H1 (cell line): ENCODE results near the gene KRT77. TPM values are rescaled to one million over a fixed set of nuclear protein-coding genes. Genes with fewer than 3 reads are reported as not detected.

Experiments used
- CTCF ChIA-PET: fragments of 300-600 bp; sonication (Branson Sonifier 250); formaldehyde crosslinking; loops from one replicate; lab custom pipeline; 2021; ENCODE audit not compliant: partially characterized antibody; lab: Charles Lee
- POLR2A ChIA-PET: fragments of 300-600 bp; sonication (Branson Sonifier 250); formaldehyde crosslinking; loops from one replicate; lab custom pipeline; 2021; ENCODE audit warnings: inconsistent platforms; ENCODE audit not compliant: partially characterized antibody; lab: Charles Lee
- DNase-seq, 2 experiments: peaks; one replicate each; pipeline versions ENCODE4 v3.0.0 to v3.0.0-alpha.2; 2010 to 2022; ENCODE audit warnings: low spot score in 2 of 2, low read depth in 1 of 2, mixed read lengths in 1 of 2
- FAIRE-seq: peaks from 2 replicates; lab custom pipeline; 2011; peaks lifted over from hg19 to GRCh38; lab: Jason Lieb, UNC
- H2AFZ ChIP-seq: 2 replicates; pipeline ENCODE4 v1.8.1; 2012; ENCODE audit warnings: low read length, inconsistent platforms
- H2AK5ac ChIP-seq: 2 replicates; pipeline ENCODE4 v1.6.1; 2013; ENCODE audit warnings: low read depth, low read length
- H2BK120ac ChIP-seq: replicated peaks from 2 replicates; pipeline ENCODE3; 2013; ENCODE audit warnings: low read depth, low read length, inconsistent platforms
- H2BK12ac ChIP-seq: 2 replicates; pipeline ENCODE4 v1.6.1; 2013; ENCODE audit warnings: low read depth, low read length
- H2BK15ac ChIP-seq: 2 replicates; pipeline ENCODE4 v1.6.1; 2013; ENCODE audit warnings: low read length
- H2BK20ac ChIP-seq: 2 replicates; pipeline ENCODE4 v1.6.1; 2013; ENCODE audit warnings: low read length
- H2BK5ac ChIP-seq: 2 replicates; pipeline ENCODE4 v1.6.1; 2013; ENCODE audit warnings: low read depth, low read length
- H3K14ac ChIP-seq: 2 replicates; pipeline ENCODE4 v1.6.1; 2013; ENCODE audit warnings: inconsistent platforms; ENCODE audit not compliant: insufficient read length
- H3K18ac ChIP-seq: 2 replicates; pipeline ENCODE4 v1.6.1; 2013; ENCODE audit warnings: low read length; ENCODE audit errors: extremely low read depth
- H3K23ac ChIP-seq: 2 replicates; pipeline ENCODE4 v1.6.1; 2013; ENCODE audit warnings: inconsistent platforms; ENCODE audit not compliant: insufficient read length
- H3K23me2 ChIP-seq: 2 replicates; pipeline ENCODE4 v1.6.1; 2013; ENCODE audit warnings: low read depth, low read length
- H3K27ac ChIP-seq: 2 replicates; pipeline ENCODE4 v1.6.1; 2011; ENCODE audit warnings: low read depth, low read length, inconsistent platforms
- H3K27me3 ChIP-seq, 4 experiments: replicated peaks in 1 of 4; 1 replicate in 1 of 4; 2 replicates in 3 of 4; pipeline versions ENCODE4 v1.6.1 to v1.8.1; 2011 to 2013; ENCODE audit warnings: low read length in 3 of 4, mild to moderate bottlenecking in 3 of 4, inconsistent platforms in 2 of 4, mixed read lengths in 2 of 4, moderate library complexity in 1 of 4; ENCODE audit not compliant: control insufficient read depth in 3 of 4, insufficient read depth in 3 of 4; ENCODE audit errors: extremely low read depth in 1 of 4
- H3K36me3 ChIP-seq, 4 experiments: 2 replicates each; pipeline versions ENCODE4 v1.6.1 to v1.8.1; 2011 to 2013; ENCODE audit warnings: mild to moderate bottlenecking in 4 of 4, low read length in 3 of 4, moderate library complexity in 2 of 4, control low read depth in 1 of 4, inconsistent platforms in 1 of 4; ENCODE audit not compliant: insufficient read depth in 4 of 4, control insufficient read depth in 2 of 4
- H3K4ac ChIP-seq: replicated peaks from 2 replicates; pipeline ENCODE3; 2013; ENCODE audit warnings: low read length, low read depth, mixed read lengths, inconsistent platforms; ENCODE audit not compliant: insufficient read length
- H3K4me1 ChIP-seq, 4 experiments: replicated peaks in 1 of 4; 1 replicate in 1 of 4; 2 replicates in 3 of 4; pipeline versions ENCODE4 v1.6.1 to v1.8.1; 2011 to 2013; ENCODE audit warnings: low read length in 3 of 4, inconsistent platforms in 2 of 4, mixed read lengths in 1 of 4; ENCODE audit not compliant: insufficient read depth in 4 of 4, control insufficient read depth in 3 of 4
- H3K4me2 ChIP-seq, 2 experiments: 2 replicates each; pipeline versions ENCODE4 v1.6.1 to v1.8.1; 2011 to 2013; ENCODE audit warnings: low read depth in 2 of 2, low read length in 2 of 2, control low read depth in 1 of 2, inconsistent platforms in 1 of 2, mild to moderate bottlenecking in 1 of 2; ENCODE audit not compliant: insufficient read depth in 1 of 2
- H3K4me3 ChIP-seq, 4 experiments: fragments of 200-600, 300-600 bp in 1 of 4; sonication (generic), shearing (Covaris generic), sonication (Bioruptor Twin) in 1 of 4; 2 replicates each; pipeline versions ENCODE4 v1.5.1 to v1.8.1; 2011 to 2016; ENCODE audit warnings: low read length in 4 of 4, low read depth in 3 of 4, control low read depth in 2 of 4, inconsistent platforms in 2 of 4, mild to moderate bottlenecking in 2 of 4, mixed read lengths in 1 of 4, moderate library complexity in 1 of 4; ENCODE audit not compliant: insufficient read depth in 2 of 4; ENCODE audit errors: extremely low read depth in 1 of 4
- H3K56ac ChIP-seq: replicated peaks from 2 replicates; pipeline ENCODE3; 2013; ENCODE audit warnings: low read depth, mild to moderate bottlenecking, mixed read lengths, low read length, inconsistent platforms; ENCODE audit not compliant: insufficient read length
- H3K79me1 ChIP-seq: 2 replicates; pipeline ENCODE4 v1.6.1; 2013; ENCODE audit warnings: low read depth, low read length, control low read depth
- H3K79me2 ChIP-seq, 2 experiments: 2 replicates each; pipeline versions ENCODE4 v1.6.1 to v1.8.1; 2012 to 2013; ENCODE audit warnings: low read length in 2 of 2, mild to moderate bottlenecking in 2 of 2, inconsistent platforms in 1 of 2; ENCODE audit not compliant: insufficient read depth in 2 of 2, control insufficient read depth in 1 of 2
- H3K9ac ChIP-seq, 4 experiments: replicated peaks in 1 of 4; 1 replicate in 1 of 4; 2 replicates in 3 of 4; pipeline versions ENCODE4 v1.6.1 to v1.8.1; 2011 to 2013; ENCODE audit warnings: low read depth in 3 of 4, low read length in 3 of 4, control low read depth in 2 of 4, mild to moderate bottlenecking in 2 of 4, moderate library complexity in 2 of 4, inconsistent platforms in 1 of 4; ENCODE audit errors: extremely low read depth in 1 of 4
- H3K9me3 ChIP-seq, 2 experiments: 2 replicates each; pipeline versions ENCODE4 v1.6.1 to v1.8.1; 2012 to 2013; ENCODE audit warnings: mild to moderate bottlenecking in 2 of 2, moderate library complexity in 2 of 2, control low read depth in 1 of 2, inconsistent platforms in 1 of 2, low read depth in 1 of 2, low read length in 1 of 2, mixed read lengths in 1 of 2; ENCODE audit not compliant: insufficient read depth in 2 of 2
- H4K20me1 ChIP-seq, 2 experiments: replicated peaks in 1 of 2; 2 replicates each; pipeline versions ENCODE3 to v1.8.1; 2011 to 2013; ENCODE audit warnings: inconsistent platforms in 2 of 2, low read length in 2 of 2, mild to moderate bottlenecking in 1 of 2; ENCODE audit not compliant: insufficient read depth in 2 of 2, control insufficient read depth in 1 of 2
- H4K5ac ChIP-seq: 2 replicates; pipeline ENCODE4 v1.6.1; 2013; ENCODE audit warnings: low read length, low read depth, mixed read lengths, inconsistent platforms; ENCODE audit not compliant: insufficient read length
- H4K8ac ChIP-seq: 2 replicates; pipeline ENCODE4 v1.8.0; 2013; ENCODE audit warnings: mild to moderate bottlenecking, moderate library complexity, low read length, inconsistent platforms; ENCODE audit not compliant: insufficient read depth; ENCODE audit errors: extremely low read depth
- H4K91ac ChIP-seq: replicated peaks from 2 replicates; pipeline ENCODE3; 2013; ENCODE audit warnings: low read length, mixed read lengths, inconsistent platforms; ENCODE audit not compliant: insufficient read length
- BCL11A ChIP-seq, 2 experiments: IDR thresholded peaks; one replicate each; pipeline ENCODE4 v1.6.1; 2011; ENCODE audit warnings: low read depth in 2 of 2, low read length in 2 of 2, mild to moderate bottlenecking in 2 of 2
- HDAC2 ChIP-seq, 2 experiments: fragments of 300-600 bp in 1 of 2; sonication (generic) in 1 of 2; IDR thresholded peaks; 2 replicates each; pipeline ENCODE4 v1.6.1; 2011 to 2012; ENCODE audit warnings: low read depth in 2 of 2, low read length in 2 of 2, mild to moderate bottlenecking in 2 of 2, moderate library complexity in 2 of 2, borderline replicate concordance in 1 of 2, inconsistent platforms in 1 of 2
- KDM5A ChIP-seq: fragments of 200-600 bp; IDR thresholded peaks from 2 replicates; pipeline ENCODE4 v1.7.1; 2012; ENCODE audit warnings: mild to moderate bottlenecking, low read length, inconsistent platforms, mixed read lengths
- MAFK ChIP-seq: IDR thresholded peaks from 2 replicates; pipeline ENCODE4 v1.6.1; 2012; ENCODE audit warnings: low read depth, mild to moderate bottlenecking, improper control_type of control experiment, low read length
- NANOG ChIP-seq: IDR thresholded peaks from 2 replicates; pipeline ENCODE4 v1.6.1; 2011; ENCODE audit warnings: low read length, low read depth, mild to moderate bottlenecking, inconsistent platforms; ENCODE audit not compliant: insufficient read depth, poor library complexity, severe bottlenecking
- NRF1 ChIP-seq: IDR thresholded peaks from 2 replicates; pipeline ENCODE4 v1.6.1; 2011; ENCODE audit warnings: mild to moderate bottlenecking, low read depth, low read length, improper control_type of control experiment
- PHF8 ChIP-seq: fragments of 200-600 bp; sonication (generic); conservative IDR thresholded peaks from 2 replicates; pipeline ENCODE4 v1.7.1; 2012; ENCODE audit warnings: low read depth, mild to moderate bottlenecking, inconsistent platforms, low read length, moderate library complexity
- POLR2AphosphoS5 ChIP-seq: IDR thresholded peaks from 2 replicates; pipeline ENCODE4 v1.6.1; 2011; ENCODE audit warnings: low read depth, low read length
- POU5F1 ChIP-seq: IDR thresholded peaks from 2 replicates; pipeline ENCODE4 v1.6.1; 2011; ENCODE audit warnings: low read depth, mild to moderate bottlenecking, low read length, moderate library complexity
- SAP30 ChIP-seq: fragments of 300-600 bp; sonication (generic); IDR thresholded peaks from 2 replicates; pipeline ENCODE4 v1.7.1; 2012; ENCODE audit warnings: low read length, moderate library complexity, mild to moderate bottlenecking, inconsistent platforms; ENCODE audit not compliant: insufficient read depth, insufficient replicate concordance
- SIRT6 ChIP-seq: IDR thresholded peaks from one replicate; pipeline ENCODE4 v1.7.1; 2012; ENCODE audit warnings: low read length, inconsistent platforms
- SRF ChIP-seq: IDR thresholded peaks from 2 replicates; pipeline ENCODE4 v1.6.1; 2011; ENCODE audit warnings: mild to moderate bottlenecking, low read depth, low read length, moderate library complexity
- polyA plus RNA-seq, 7 experiments: library from polyadenylated mRNA; depleted of rRNA in 3 of 7; stranded (reverse) in 5 of 7; unstranded in 2 of 7; fragments of >200 nt in 5 of 7; fragments of 200-250 nt in 2 of 7; gene quantifications; 1 replicate in 5 of 7; 2 replicates in 1 of 7; 4 replicates in 1 of 7; pipeline versions ENCODE4 v1.2.1 to v1.2.3, GENCODE V29; 2011 to 2013; ENCODE audit warnings: missing spikeins in 2 of 7, mixed read lengths in 2 of 7
- total RNA-seq: library from RNA; stranded (reverse); fragmentation: NEBNext Ultra II Directional; extraction: Animal tissue kit (Norgen Biotek cat#: 25700); gene quantifications from 2 replicates; pipeline ENCODE4 v1.2.1, GENCODE V29; 2021

The KRT77 gene
- total and polyA plus RNA-seq, 2 of the 8 experiments (the other 6 are each of a cell fraction or from before 2014, with no cell fraction given), result 0.02 TPM; not detected in 1

DNA sequence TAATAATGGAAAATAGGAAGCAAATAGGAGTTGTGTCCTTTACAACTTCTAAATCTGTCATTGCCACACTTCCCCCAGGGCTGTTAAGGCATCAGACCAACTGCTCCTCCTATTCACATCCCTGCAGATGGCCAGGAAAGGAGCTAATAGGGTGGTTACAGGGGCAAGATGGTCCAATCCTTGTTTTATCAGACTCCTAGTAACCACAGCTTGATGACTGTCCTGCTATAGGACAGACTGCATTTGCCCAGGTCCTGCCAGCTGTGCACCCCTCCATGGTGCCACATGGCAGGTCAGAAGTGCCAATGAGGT is 40.5 kb downstream of the KRT77 start:
- Histone ChIP-seq H3K23me2 (no peaks in the 10 kb centered on the region), H3K9me3 (no peaks in the 10 kb centered on the region), H3K4me1 (no peaks in the 10 kb centered on the region), H3K14ac (no peak overlapping the region), H4K91ac (no peak overlapping the region), H3K27me3 (no peaks in the 10 kb centered on the region), H3K79me1 (no peaks in the 10 kb centered on the region), H3K4ac (no peak overlapping the region), H3K9ac (no peak overlapping the region), H2BK120ac (no peak overlapping the region), H3K79me2 (no peaks in the 10 kb centered on the region), H4K5ac (no peak overlapping the region), H3K27ac (no peak overlapping the region), H4K8ac (no peak overlapping the region), H2BK15ac (no peak overlapping the region), H3K18ac (no peak overlapping the region), H2AFZ (no peak overlapping the region), H3K56ac (no peak overlapping the region), H3K4me3 (no peak overlapping the region), H2BK20ac (no peak overlapping the region), H2AK5ac (no peak overlapping the region), H2BK5ac (no peak overlapping the region), H2BK12ac (no peak overlapping the region), H4K20me1 (no peaks in the 10 kb centered on the region), H3K4me2 (no peak overlapping the region), H3K36me3 (no peaks in the 10 kb centered on the region), H3K23ac (no peak overlapping the region)
- FAIRE-seq (no peak), DNase-seq (no peak)
- no peak for TF ChIP-seq SRF
- TF ChIP-seq KDM5A, result no peak
- TF ChIP-seq POLR2AphosphoS5, result no peak
- TF ChIP-seq MAFK, result no peak
- TF ChIP-seq BCL11A (IDR thresholded peaks at IDR 0.05; ENCODE audit: low read depth in 2 of 2, low read length in 2 of 2), result no peak
- no peak for TF ChIP-seq PHF8
- no peak for TF ChIP-seq NRF1
- TF ChIP-seq SIRT6, result no peak
- TF ChIP-seq SAP30, result no peak
- no peak for TF ChIP-seq HDAC2 (IDR thresholded peaks at IDR 0.05; ENCODE audit: borderline replicate concordance in 1 of 2, low read depth in 2 of 2, low read length in 2 of 2)
- no peak for TF ChIP-seq POU5F1
- TF ChIP-seq NANOG, result no peak
- ChIA-PET POLR2A (no interaction called here), CTCF (interaction anchor here (0.9 to 3.2 kb wide), 6 partner anchors 10 to 272 kb away, joined by 3 to 12 read pairs (median 4); no protein-coding TSS in a partner anchor)
